IMR-90 (cell line): Measurements from ENCODE around the gene ARMC6. TPM values are rescaled to one million over a fixed set of nuclear protein-coding genes. Genes with fewer than 3 reads are reported as not detected.

Experiments used
- ATAC-seq: fragments of 200-7000 bp; cut with Tn5 transposase; 2 replicates; pipeline ENCODE4 v1.9.1; 2020; ENCODE audit warnings: low read depth, mild to moderate bottlenecking, moderate library complexity
- BruUV-seq: library from RNA; stranded (reverse); fragments of 400-500 nt; replicated peaks from 2 replicates; lab custom pipeline; 2021; lab: Mats Ljungman, UMichigan
- CTCF ChIA-PET: fragments of 300-600 bp; formaldehyde crosslinking; extraction: SDS; loops from one replicate; lab custom pipeline; 2021; ENCODE audit warnings: antibody characterized with exemption; lab: Yijun Ruan, JAX
- POLR2A ChIA-PET: fragments of 300-600 bp; sonication (Branson Sonifier 250); formaldehyde crosslinking; loops from one replicate; lab custom pipeline; 2022; ENCODE audit warnings: antibody characterized with exemption; ENCODE audit not compliant: unreplicated experiment; lab: Charles Lee
- DNase-seq: peaks from one replicate; pipeline ENCODE4 v3.0.0; 2013
- H2AFZ ChIP-seq: replicated peaks from 2 replicates; pipeline ENCODE3; 2013; ENCODE audit warnings: low read length, mild to moderate bottlenecking; ENCODE audit not compliant: poor library complexity
- H2AK5ac ChIP-seq: 2 replicates; pipeline ENCODE4 v1.6.1; 2013; ENCODE audit warnings: low read depth, low read length, inconsistent platforms
- H2AK9ac ChIP-seq: replicated peaks from 2 replicates; pipeline ENCODE3; 2013; ENCODE audit warnings: mild to moderate bottlenecking, low read depth, low read length, moderate library complexity; ENCODE audit not compliant: poor library complexity
- H2BK120ac ChIP-seq: 2 replicates; pipeline ENCODE4 v1.6.1; 2013; ENCODE audit warnings: low read depth, low read length, inconsistent platforms
- H2BK15ac ChIP-seq: 3 replicates; pipeline ENCODE4 v1.6.1; 2013; ENCODE audit warnings: low read depth, low read length, inconsistent platforms
- H2BK20ac ChIP-seq: 2 replicates; pipeline ENCODE4 v1.6.1; 2013; ENCODE audit warnings: low read depth, mild to moderate bottlenecking, inconsistent platforms, low read length, moderate library complexity
- H2BK5ac ChIP-seq: 2 replicates; pipeline ENCODE4 v1.6.1; 2013; ENCODE audit warnings: mild to moderate bottlenecking, low read depth, low read length, inconsistent platforms; ENCODE audit not compliant: poor library complexity, severe bottlenecking
- H3K14ac ChIP-seq: replicated peaks from 2 replicates; pipeline ENCODE4 v1.6.1; 2013; ENCODE audit warnings: low read depth, low read length, inconsistent platforms
- H3K18ac ChIP-seq: 2 replicates; pipeline ENCODE4 v1.6.1; 2013; ENCODE audit warnings: low read depth, low read length, control low read depth
- H3K23ac ChIP-seq: 2 replicates; pipeline ENCODE4 v1.6.1; 2013; ENCODE audit warnings: low read depth, low read length, inconsistent platforms
- H3K27ac ChIP-seq: 2 replicates; pipeline ENCODE4 v1.5.1; 2013; ENCODE audit warnings: mild to moderate bottlenecking, control low read depth, low read length; ENCODE audit not compliant: insufficient read depth
- H3K27me3 ChIP-seq: 2 replicates; pipeline ENCODE4 v1.6.1; 2013; ENCODE audit warnings: low read length; ENCODE audit not compliant: control insufficient read depth, insufficient read depth
- H3K36me3 ChIP-seq: 2 replicates; pipeline ENCODE4 v1.6.1; 2013; ENCODE audit warnings: low read length, mixed read lengths; ENCODE audit not compliant: control insufficient read depth, insufficient read depth
- H3K4ac ChIP-seq: 2 replicates; pipeline ENCODE4 v1.6.1; 2013; ENCODE audit warnings: low read depth, low read length, inconsistent platforms
- H3K4me1 ChIP-seq: 2 replicates; pipeline ENCODE4 v1.6.1; 2013; ENCODE audit warnings: low read length, mixed read lengths; ENCODE audit not compliant: control insufficient read depth, insufficient read depth
- H3K4me2 ChIP-seq: 2 replicates; pipeline ENCODE4 v1.6.1; 2013; ENCODE audit warnings: low read depth, mild to moderate bottlenecking, control low read depth, low read length, moderate library complexity
- H3K4me3 ChIP-seq: 2 replicates; pipeline ENCODE4 v1.5.1; 2013; ENCODE audit warnings: low read depth, mild to moderate bottlenecking, control low read depth, low read length, moderate library complexity; ENCODE audit not compliant: insufficient read depth
- H3K56ac ChIP-seq: 2 replicates; pipeline ENCODE4 v1.6.1; 2013; ENCODE audit warnings: low read length, inconsistent platforms; ENCODE audit not compliant: insufficient read depth; ENCODE audit errors: extremely low read depth
- H3K79me1 ChIP-seq, 2 experiments: 2 replicates each; pipeline ENCODE4 v1.6.1; 2013; ENCODE audit warnings: low read length in 2 of 2, inconsistent platforms in 1 of 2, low read depth in 1 of 2
- H3K9ac ChIP-seq: 2 replicates; pipeline ENCODE4 v1.6.1; 2013; ENCODE audit warnings: low read depth, low read length, control low read depth
- H3K9me1 ChIP-seq: 2 replicates; pipeline ENCODE4 v1.6.1; 2013; ENCODE audit warnings: low read length, inconsistent platforms; ENCODE audit not compliant: insufficient read depth
- H3K9me3 ChIP-seq: 2 replicates; pipeline ENCODE4 v1.6.1; 2013; ENCODE audit warnings: low read length; ENCODE audit not compliant: control insufficient read depth, insufficient read depth
- H4K20me1 ChIP-seq: 2 replicates; pipeline ENCODE4 v1.6.1; 2013; ENCODE audit warnings: low read length, inconsistent platforms; ENCODE audit not compliant: insufficient read depth
- H4K5ac ChIP-seq: 2 replicates; pipeline ENCODE4 v1.6.1; 2013; ENCODE audit warnings: mild to moderate bottlenecking, low read depth, low read length, control low read depth
- H4K8ac ChIP-seq, 2 experiments: 2 replicates each; pipeline ENCODE4 v1.6.1; 2013; ENCODE audit warnings: low read depth in 2 of 2, low read length in 2 of 2, control low read depth in 1 of 2, inconsistent platforms in 1 of 2
- H4K91ac ChIP-seq: 2 replicates; pipeline ENCODE4 v1.6.1; 2013; ENCODE audit warnings: low read depth, low read length, inconsistent platforms; ENCODE audit not compliant: insufficient read depth
- CEBPB ChIP-seq: IDR thresholded peaks from 2 replicates; pipeline ENCODE4 v1.6.1; 2012; ENCODE audit warnings: low read depth, low read length, improper control_type of control experiment
- POLR2A ChIP-seq: IDR thresholded peaks from 2 replicates; pipeline ENCODE4 v1.6.1; 2012; ENCODE audit warnings: mild to moderate bottlenecking, low read depth, low read length
- WGBS, 2 experiments: methylation state at CpG; one replicate each; pipeline versions ENCODE4 v1.1.5 to v1.1.7; 2013; ENCODE audit warnings: missing lambda C conversion rate in 2 of 2; ENCODE audit not compliant: insufficient read length in 1 of 2; ENCODE audit errors: extremely low coverage in 2 of 2; 5-methylcytosine and 5-hydroxymethylcytosine counted together
- dilution Hi-C: fragments of 300-500 bp; cut with HindIII; formaldehyde crosslinking; loops from one replicate; pipeline ENCODE4 v1.14.3; 2018; ENCODE audit warnings: low sequenced_read_pairs; ENCODE audit not compliant: unreplicated experiment
- in situ Hi-C: fragments of 300-500 bp; cut with MboI; formaldehyde crosslinking; loops from 3 replicates; pipeline ENCODE4 v1.14.3; 2019; ENCODE audit warnings: low sequenced_read_pairs, inconsistent platforms, mixed read lengths
- intact Hi-C: fragments of 100-400 bp; cut with micrococcal nuclease; formaldehyde crosslinking; loops from 2 replicates; pipeline ENCODE4 v1.10.0; 2022
- polyA plus RNA-seq, 3 experiments: library from polyadenylated mRNA; depleted of rRNA; stranded (reverse); fragments of >200 nt; gene quantifications; 2 replicates each; pipeline ENCODE4 v1.2.3, GENCODE V29; 2012; ENCODE audit warnings: low replicate concordance in 1 of 3
- total RNA-seq: library from RNA; depleted of rRNA; stranded (reverse); fragments of >200 nt; gene quantifications from 2 replicates; pipeline ENCODE4 v1.2.3, GENCODE V29; 2012

ARMC6 gene
- total and polyA plus RNA-seq, 2 of the 4 experiments (the other 2 are of a cell fraction): 41.5 to 52.7 TPM

DNA sequence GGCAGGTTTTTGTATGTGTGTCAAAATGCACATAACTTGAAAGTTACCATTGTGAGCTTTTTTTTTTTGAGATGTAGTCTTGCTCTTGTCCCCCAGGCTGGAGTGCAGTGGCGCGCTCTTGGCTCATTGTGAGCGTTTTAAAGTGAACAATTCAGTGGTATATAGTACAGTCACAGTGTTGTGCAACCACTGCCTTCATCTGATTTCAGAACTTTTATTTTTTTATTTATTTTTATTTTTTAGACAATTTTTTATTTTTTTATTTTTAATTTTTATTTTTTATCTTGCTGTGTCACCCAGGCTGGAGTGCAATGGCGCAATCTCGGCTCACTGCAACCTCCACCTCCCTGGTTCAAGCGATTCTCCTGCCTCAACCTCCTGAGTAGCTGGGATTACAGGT is 45.4 kb downstream of the ARMC6 start:
- no peak overlapping the region for H3K14ac ChIP-seq
- no peak overlapping the region for H2BK120ac ChIP-seq
- H3K27me3 ChIP-seq: no peaks in the 10 kb centered on the region
- no peaks in the 10 kb centered on the region for H3K9me3 ChIP-seq
- CTCF ChIA-PET: interaction anchor here (0.6 kb wide), 1 partner anchor 44 kb away, joined by 3 read pairs; no protein-coding TSS in a partner anchor
- no peak overlapping the region for H3K4me2 ChIP-seq
- peaks cover 2% of the 10 kb centered on the region for H3K36me3 ChIP-seq
- intact Hi-C loops: no loop called here
- no peaks in the 10 kb centered on the region for H3K4me1 ChIP-seq
- no peak overlapping the region for H2BK5ac ChIP-seq
- no peak for TF ChIP-seq POLR2A
- peak; percentile 61 for TF ChIP-seq CEBPB
- H2AFZ ChIP-seq: no peak overlapping the region
- no TSS peak for BruUV-seq
- H4K5ac ChIP-seq: no peak overlapping the region
- no peak overlapping the region for H4K8ac ChIP-seq
- no peak overlapping the region for H3K9ac ChIP-seq
- H2BK20ac ChIP-seq: no peak overlapping the region
- dilution Hi-C loops: no loop called here
- H4K20me1 ChIP-seq: 0 out of 2 replicates have a peak, but pooled peaks cover 4% of the 10 kb centered on the region
- H3K79me1 ChIP-seq: peaks cover 3% of the 10 kb centered on the region in 2 experiments; a peak in 2 of 4 replicates
- in situ Hi-C loops: no loop called here
- no peak overlapping the region for H3K4ac ChIP-seq
- H3K27ac ChIP-seq: no peak overlapping the region
- no peak overlapping the region for H3K4me3 ChIP-seq
- H3K56ac ChIP-seq: no peak overlapping the region
- DNase-seq (no peak), ATAC-seq (no peak)
- H3K23ac ChIP-seq: no peak overlapping the region
- no peak overlapping the region for H3K18ac ChIP-seq
- no CpG with 5 or more reads among the region's 6 CpGs for WGBS, 2 experiments
- POLR2A ChIA-PET: no interaction called here
- no peak overlapping the region for H2BK15ac ChIP-seq
- peaks cover 5% of the 10 kb centered on the region; the same call in 1 of the 2 replicates for H3K9me1 ChIP-seq
- H4K91ac ChIP-seq: no peak overlapping the region
- H2AK9ac ChIP-seq: no peak overlapping the region
- H2AK5ac ChIP-seq: no peak overlapping the region
